Tibial nerve (tissue), 4 donors: ENCODE data around the gene PTPMT1.

Experiments
- CTCF ChIP-seq, 5 experiments: fragments of 200-600 bp in 3 of 5; fragments of 450-650 bp in 2 of 5; sonication (generic) in 3 of 5; IDR thresholded peaks; one replicate each; pipeline ENCODE4 v1.5.1; 2016 to 2019; ENCODE audit warnings: antibody characterized with exemption in 5 of 5, mild to moderate bottlenecking in 3 of 5, moderate library complexity in 2 of 5
- EP300 ChIP-seq, 2 donors: sonication (generic); formaldehyde crosslinking; IDR thresholded peaks; one replicate each; pipeline ENCODE4 v1.6.1; 2017; ENCODE audit warnings: antibody characterized with exemption in 2 of 2, mild to moderate bottlenecking in 1 of 2
- POLR2A ChIP-seq, 2 donors: fragments of 450-650 bp; IDR thresholded peaks; one replicate each; pipeline ENCODE4 v1.6.1; 2017; ENCODE audit warnings: antibody characterized with exemption in 2 of 2, mild to moderate bottlenecking in 2 of 2, moderate library complexity in 2 of 2

- TF ChIP-seq CTCF (IDR thresholded peaks at IDR 0.05) (no peak), POLR2A (IDR thresholded peaks at IDR 0.05) (no peak), EP300 (IDR thresholded peaks at IDR 0.05) (no peak)
Observed at GRCh38 chr11:47589118-47589517, 23.7 kb downstream of the PTPMT1 start.
